VCaP (cell line): ENCODE measurements around the gene TEAD2.
"Not testable (repeated sequence)": the region's sequence is repeated elsewhere in the genome, so short reads cannot be mapped to it uniquely, and the experiment has no call there.

Source experiments
- H3K27ac ChIP-seq: fragments of 450-650 bp; 2 replicates; pipeline ENCODE4 v1.5.1; 2017
- CTCF ChIP-seq: fragments of 450-650 bp; conservative IDR thresholded peaks from 2 replicates; pipeline ENCODE4 v1.5.1; 2017; ENCODE audit warnings: mild to moderate bottlenecking, moderate library complexity

Gene TEAD2

GRCh38 chr19:49324801-49325576 is 37.2 kb downstream of the TEAD2 start, which contains the start of gene SLC6A16:
Gene SLC6A16 (minus strand): TSS chr19:49325191. CDS start chr19:49311347, 13,844 bp downstream.
- no peak for TF ChIP-seq CTCF
- H3K27ac ChIP-seq = no peak within 1 kb of the TSS

GRCh38 chr19:49318296-49318695 is 43.9 kb downstream of the TEAD2 start:
- no peak for TF ChIP-seq CTCF
- no peak overlapping the region for H3K27ac ChIP-seq

GRCh38 chr19:49316284-49316683 is 45.9 kb downstream of the TEAD2 start:
- no peak for TF ChIP-seq CTCF
- H3K27ac ChIP-seq = no peak overlapping the region

- TF ChIP-seq CTCF = no peak
- no peak overlapping the region for H3K27ac ChIP-seq
Observed at GRCh38 chr19:49315111-49315510, 47.1 kb downstream of the TEAD2 start.

- no peak for TF ChIP-seq CTCF
- H3K27ac ChIP-seq = no peak overlapping the region
Observed at GRCh38 chr19:49309087-49309486, 53.1 kb downstream of the TEAD2 start.

GRCh38 chr19:49306734-49307133 is 55.5 kb downstream of the TEAD2 start:
- H3K27ac ChIP-seq = not testable (repeated sequence)
- TF ChIP-seq CTCF = peak; percentile 26

GRCh38 chr19:49301866-49302252 is 60.4 kb downstream of the TEAD2 start:
- TF ChIP-seq CTCF = no peak
- no peak overlapping the region for H3K27ac ChIP-seq
